GM12878 (cell line): ENCODE data around the gene LDLRAD4. TPM values are rescaled to one million over a fixed set of nuclear protein-coding genes. Genes with fewer than 3 reads are reported as not detected.

Experiments
- BCL11A ChIP-seq: IDR thresholded peaks from 2 replicates; pipeline ENCODE4 v1.6.1; 2011; ENCODE audit warnings: low read depth, low read length
- CEBPZ ChIP-seq: fragments of 150-350 bp; IDR thresholded peaks from 2 replicates; pipeline ENCODE4 v1.6.1; 2016; ENCODE audit warnings: low read depth, low read length
- CREB1 ChIP-seq: IDR thresholded peaks from 2 replicates; pipeline ENCODE4 v1.6.1; 2012; ENCODE audit warnings: low read depth, mild to moderate bottlenecking, inconsistent platforms
- CREM ChIP-seq: IDR thresholded peaks from 2 replicates; pipeline ENCODE4 v1.6.1; 2014; ENCODE audit warnings: antibody characterized with exemption, low read depth
- EP300 ChIP-seq, 2 experiments: fragments of 150-350 bp in 1 of 2; IDR thresholded peaks; 2 replicates each; pipeline ENCODE4 v1.6.1; 2011 to 2012; ENCODE audit warnings: low read depth in 2 of 2, low read length in 2 of 2, borderline replicate concordance in 1 of 2, improper control_type of control experiment in 1 of 2, inconsistent platforms in 1 of 2; ENCODE audit not compliant: control insufficient read depth in 1 of 2
- IKZF1 ChIP-seq: fragments of 450-650 bp; conservative IDR thresholded peaks from 2 replicates; pipeline ENCODE4 v1.6.1; 2017; ENCODE audit warnings: antibody characterized with exemption, mild to moderate bottlenecking
- IKZF2 ChIP-seq, 2 experiments: fragments of 450-650 bp; IDR thresholded peaks; 2 replicates each; pipeline ENCODE4 v1.6.1; 2017; ENCODE audit warnings: mild to moderate bottlenecking in 2 of 2, moderate library complexity in 2 of 2
- IRF4 ChIP-seq: IDR thresholded peaks from 2 replicates; pipeline ENCODE4 v1.6.1; 2011; ENCODE audit warnings: low read depth, low read length
- JUNB ChIP-seq: IDR thresholded peaks from 2 replicates; pipeline ENCODE4 v1.6.1; 2016; ENCODE audit warnings: antibody characterized with exemption, mild to moderate bottlenecking
- MEF2A ChIP-seq: IDR thresholded peaks from 2 replicates; pipeline ENCODE4 v1.6.1; 2011; ENCODE audit warnings: low read depth, mild to moderate bottlenecking, low read length, moderate library complexity; ENCODE audit not compliant: insufficient read depth
- MTA2 ChIP-seq: fragments of 450-650 bp; IDR thresholded peaks from 2 replicates; pipeline ENCODE4 v1.6.1; 2016; ENCODE audit warnings: low read depth, mild to moderate bottlenecking, moderate library complexity
- NFXL1 ChIP-seq: fragments of 450-650 bp; IDR thresholded peaks from 2 replicates; pipeline ENCODE4 v1.6.1; 2017; ENCODE audit warnings: antibody characterized with exemption, mild to moderate bottlenecking, borderline replicate concordance
- POU2F2 ChIP-seq: IDR thresholded peaks from 3 replicates; pipeline ENCODE4 v1.6.1; 2011; ENCODE audit warnings: low read depth, mild to moderate bottlenecking, low read length, borderline replicate concordance
- RBBP5 ChIP-seq: fragments of 200-600 bp; sonication (generic); conservative IDR thresholded peaks from 2 replicates; pipeline ENCODE4 v1.6.1; 2016
- RCOR1 ChIP-seq: conservative IDR thresholded peaks from 2 replicates; pipeline ENCODE4 v1.6.1; 2012; ENCODE audit warnings: low read depth, low read length, improper control_type of control experiment
- SMAD1 ChIP-seq: fragments of 450-650 bp; IDR thresholded peaks from 2 replicates; pipeline ENCODE4 v1.6.1; 2018; ENCODE audit warnings: mild to moderate bottlenecking, low read depth; ENCODE audit not compliant: partially characterized antibody
- SMAD5 ChIP-seq: IDR thresholded peaks from 2 replicates; pipeline ENCODE4 v1.6.1; 2016; ENCODE audit warnings: antibody characterized with exemption, low read depth
- SP1 ChIP-seq: IDR thresholded peaks from one replicate; pipeline ENCODE4 v1.6.1; 2011; ENCODE audit warnings: low read depth, low read length
- SPI1 ChIP-seq: IDR thresholded peaks from 2 replicates; pipeline ENCODE4 v1.6.1; 2011; ENCODE audit warnings: low read depth, mild to moderate bottlenecking, low read length, moderate library complexity, borderline replicate concordance; ENCODE audit not compliant: insufficient read depth
- TARDBP ChIP-seq: IDR thresholded peaks from 2 replicates; pipeline ENCODE4 v1.6.1; 2016; ENCODE audit warnings: borderline replicate concordance
- ZNF384 ChIP-seq: IDR thresholded peaks from 2 replicates; pipeline ENCODE4 v1.6.1; 2012; ENCODE audit warnings: low read depth, mild to moderate bottlenecking, low read length, improper control_type of control experiment, borderline replicate concordance
- ZSCAN29 ChIP-seq: fragments of 450-650 bp; IDR thresholded peaks from 2 replicates; pipeline ENCODE4 v1.6.1; 2017; ENCODE audit warnings: mild to moderate bottlenecking, moderate library complexity
- polyA plus RNA-seq, 11 experiments: library from polyadenylated mRNA; depleted of rRNA in 4 of 11; unstranded in 6 of 11; stranded (reverse) in 5 of 11; fragments of >200 nt; fragmentation: Nextera tagmentation in 4 of 11; fragmentation: Illumina TruSeq in 1 of 11; extraction: Ambion mirVana in 4 of 11; extraction: Trizol in 1 of 11; gene quantifications; 1 replicate in 1 of 11; 2 replicates in 10 of 11; pipeline versions ENCODE4 v1.2.1 to v1.2.3, GENCODE V29; 2011 to 2016; ENCODE audit warnings: inconsistent platforms in 2 of 11, missing spikeins in 2 of 11, low read depth in 1 of 11
- total RNA-seq, 4 experiments: library from RNA; depleted of rRNA in 3 of 4; stranded (reverse); fragments of >200 nt in 3 of 4; fragmentation: Illumina TruSeq in 1 of 4; extraction: Trizol in 1 of 4; gene quantifications; 2 replicates each; pipeline versions ENCODE4 v1.2.1 to v1.2.3, GENCODE V29; 2013 to 2021
- TF ChIP-seq, protein P1 (sequence below), 3 experiments: IDR thresholded peaks in 2 of 3; conservative IDR thresholded peaks in 1 of 3; 2 replicates each; pipeline ENCODE4 v1.5.1; 2011; ENCODE audit warnings: low read depth in 3 of 3, low read length in 3 of 3, mild to moderate bottlenecking in 3 of 3, control low read depth in 2 of 3, moderate library complexity in 2 of 3, inconsistent platforms in 1 of 3, mixed read lengths in 1 of 3; ENCODE audit not compliant: control insufficient read depth in 2 of 3, insufficient read depth in 1 of 3; ENCODE audit errors: extremely low read depth in 1 of 3
- TF ChIP-seq, protein P2 (sequence below): fragments of 450-650 bp; IDR thresholded peaks from 2 replicates; pipeline ENCODE4 v1.6.1; 2017; ENCODE audit warnings: antibody characterized with exemption, mild to moderate bottlenecking, moderate library complexity

LDLRAD4 gene
- total and polyA plus RNA-seq, 10 of the 15 experiments (the other 5 are each of a cell fraction or from before 2014, with no cell fraction given), result 2.7 to 16.8 (median 11.2) TPM

DNA sequence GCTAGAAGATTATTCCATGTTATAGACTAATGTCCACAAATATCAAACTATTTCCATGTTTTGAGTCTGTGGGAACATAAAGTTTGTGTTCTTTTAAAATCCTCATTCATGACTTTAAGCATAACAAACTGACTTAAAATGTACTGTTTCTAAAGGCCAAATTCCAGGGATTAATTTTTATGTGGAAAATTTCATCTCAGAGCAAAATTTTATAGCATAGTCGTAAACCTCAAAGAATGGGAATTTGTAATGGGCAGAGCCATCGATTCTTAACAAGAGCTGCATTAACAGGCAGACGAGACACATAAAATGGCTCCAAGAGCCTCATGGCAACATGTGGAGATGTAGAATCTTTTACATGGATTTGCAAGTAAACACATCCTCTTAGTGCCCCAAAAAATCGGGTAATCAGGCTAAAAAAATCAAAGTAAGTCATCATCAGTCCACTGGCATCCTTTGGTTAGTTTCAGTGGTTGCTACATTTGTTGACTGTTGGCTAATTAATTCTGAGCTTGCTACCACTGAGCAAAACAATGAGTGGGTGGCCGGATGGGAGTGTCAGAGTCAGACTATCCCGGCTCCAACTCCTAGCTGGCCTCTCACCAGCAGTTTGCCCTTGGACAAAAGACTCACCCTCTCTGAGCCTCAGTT is 388.2 kb downstream of the LDLRAD4 start (continued):
- TF ChIP-seq, protein P1, sequence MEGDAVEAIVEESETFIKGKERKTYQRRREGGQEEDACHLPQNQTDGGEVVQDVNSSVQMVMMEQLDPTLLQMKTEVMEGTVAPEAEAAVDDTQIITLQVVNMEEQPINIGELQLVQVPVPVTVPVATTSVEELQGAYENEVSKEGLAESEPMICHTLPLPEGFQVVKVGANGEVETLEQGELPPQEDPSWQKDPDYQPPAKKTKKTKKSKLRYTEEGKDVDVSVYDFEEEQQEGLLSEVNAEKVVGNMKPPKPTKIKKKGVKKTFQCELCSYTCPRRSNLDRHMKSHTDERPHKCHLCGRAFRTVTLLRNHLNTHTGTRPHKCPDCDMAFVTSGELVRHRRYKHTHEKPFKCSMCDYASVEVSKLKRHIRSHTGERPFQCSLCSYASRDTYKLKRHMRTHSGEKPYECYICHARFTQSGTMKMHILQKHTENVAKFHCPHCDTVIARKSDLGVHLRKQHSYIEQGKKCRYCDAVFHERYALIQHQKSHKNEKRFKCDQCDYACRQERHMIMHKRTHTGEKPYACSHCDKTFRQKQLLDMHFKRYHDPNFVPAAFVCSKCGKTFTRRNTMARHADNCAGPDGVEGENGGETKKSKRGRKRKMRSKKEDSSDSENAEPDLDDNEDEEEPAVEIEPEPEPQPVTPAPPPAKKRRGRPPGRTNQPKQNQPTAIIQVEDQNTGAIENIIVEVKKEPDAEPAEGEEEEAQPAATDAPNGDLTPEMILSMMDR (IDR thresholded peaks at IDR 0.05 in 2 of 3, conservative IDR thresholded peaks at IDR 0.05 in 1 of 3; ENCODE audit: control insufficient read depth in 2 of 3, extremely low read depth in 1 of 3, insufficient read depth in 1 of 3, low read depth in 3 of 3, low read length in 3 of 3), result no peak
- TF ChIP-seq ZSCAN29 (0 out of 2 replicates have a peak, but pooled peaks have one; percentile 61), RBBP5 (no peak), MTA2 (peak; percentile 92), SMAD1 (no peak), POU2F2 (peak; percentile 70; the same call in 2 of the 3 replicates), TARDBP (no peak), JUNB (no peak), CEBPZ (no peak), EP300 (IDR thresholded peaks at IDR 0.05; ENCODE audit: borderline replicate concordance in 1 of 2, control insufficient read depth in 1 of 2, low read depth in 2 of 2, low read length in 2 of 2) (peak; percentile 53 to 69; a peak in 2 of 4 replicates), MEF2A (no peak), CREB1 (no peak), NFXL1 (no peak), IRF4 (0 out of 2 replicates have a peak, but pooled peaks have one; percentile 35), SMAD5 (no peak), SP1 (no peak), SPI1 (no peak), IKZF1 (peak; percentile 70), CREM (0 out of 2 replicates have a peak, but pooled peaks have one; percentile 17), IKZF2 (IDR thresholded peaks at IDR 0.05) (peak in 1 of 2 experiments; percentile 79), ZNF384 (0 out of 2 replicates have a peak, but pooled peaks have one; percentile 33), BCL11A (peak; percentile 95), RCOR1 (no peak)
- TF ChIP-seq, protein P2, sequence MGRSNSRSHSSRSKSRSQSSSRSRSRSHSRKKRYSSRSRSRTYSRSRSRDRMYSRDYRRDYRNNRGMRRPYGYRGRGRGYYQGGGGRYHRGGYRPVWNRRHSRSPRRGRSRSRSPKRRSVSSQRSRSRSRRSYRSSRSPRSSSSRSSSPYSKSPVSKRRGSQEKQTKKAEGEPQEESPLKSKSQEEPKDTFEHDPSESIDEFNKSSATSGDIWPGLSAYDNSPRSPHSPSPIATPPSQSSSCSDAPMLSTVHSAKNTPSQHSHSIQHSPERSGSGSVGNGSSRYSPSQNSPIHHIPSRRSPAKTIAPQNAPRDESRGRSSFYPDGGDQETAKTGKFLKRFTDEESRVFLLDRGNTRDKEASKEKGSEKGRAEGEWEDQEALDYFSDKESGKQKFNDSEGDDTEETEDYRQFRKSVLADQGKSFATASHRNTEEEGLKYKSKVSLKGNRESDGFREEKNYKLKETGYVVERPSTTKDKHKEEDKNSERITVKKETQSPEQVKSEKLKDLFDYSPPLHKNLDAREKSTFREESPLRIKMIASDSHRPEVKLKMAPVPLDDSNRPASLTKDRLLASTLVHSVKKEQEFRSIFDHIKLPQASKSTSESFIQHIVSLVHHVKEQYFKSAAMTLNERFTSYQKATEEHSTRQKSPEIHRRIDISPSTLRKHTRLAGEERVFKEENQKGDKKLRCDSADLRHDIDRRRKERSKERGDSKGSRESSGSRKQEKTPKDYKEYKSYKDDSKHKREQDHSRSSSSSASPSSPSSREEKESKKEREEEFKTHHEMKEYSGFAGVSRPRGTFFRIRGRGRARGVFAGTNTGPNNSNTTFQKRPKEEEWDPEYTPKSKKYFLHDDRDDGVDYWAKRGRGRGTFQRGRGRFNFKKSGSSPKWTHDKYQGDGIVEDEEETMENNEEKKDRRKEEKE, result no peak
